Measurements from ENCODE around the gene CNTNAP2.

- TF ChIP-seq POLR2A (IDR thresholded peaks at IDR 0.05; ENCODE audit: low read length) (no peak), GATA1 (IDR thresholded peaks at IDR 0.05; ENCODE audit: low read depth, low read length) (no peak)
Measured at GRCh38 chr7:146276888-146277287, 160.3 kb downstream of the CNTNAP2 start.
